Endodermal cell (in vitro differentiated cells): ENCODE measurements around the gene TEAD3. TPM values are rescaled to one million over a fixed set of nuclear protein-coding genes. Genes with fewer than 3 reads are reported as not detected.

ENCODE experiments used
- DNase-seq: peaks from one replicate; pipeline ENCODE4 v3.0.0-alpha.2; 2017
- H3K27ac ChIP-seq: 2 replicates; pipeline ENCODE4 v1.5.1; 2013; ENCODE audit warnings: mild to moderate bottlenecking, low read depth, low read length, moderate library complexity
- H3K27me3 ChIP-seq: 2 replicates; pipeline ENCODE4 v1.6.1; 2013; ENCODE audit warnings: mild to moderate bottlenecking, low read length, moderate library complexity; ENCODE audit not compliant: insufficient read depth, control insufficient read depth, poor library complexity, severe bottlenecking
- H3K36me3 ChIP-seq: 2 replicates; pipeline ENCODE4 v1.7.0; 2013; ENCODE audit warnings: mild to moderate bottlenecking, low read length, moderate library complexity; ENCODE audit not compliant: control insufficient read depth, insufficient read depth
- H3K4me1 ChIP-seq: one replicate; pipeline ENCODE4 v1.7.0; 2013; ENCODE audit warnings: low read length; ENCODE audit not compliant: control insufficient read depth, insufficient read depth
- H3K4me3 ChIP-seq: 2 replicates; pipeline ENCODE4 v1.5.1; 2013; ENCODE audit warnings: mild to moderate bottlenecking, low read length, moderate library complexity
- H3K9ac ChIP-seq: 2 replicates; pipeline ENCODE4 v1.6.1; 2013; ENCODE audit warnings: mild to moderate bottlenecking, low read length, moderate library complexity; ENCODE audit not compliant: poor library complexity, severe bottlenecking; ENCODE audit errors: extremely low read depth
- H3K9me3 ChIP-seq: 2 replicates; pipeline ENCODE4 v1.6.1; 2013; ENCODE audit warnings: mild to moderate bottlenecking, low read length, moderate library complexity; ENCODE audit not compliant: control insufficient read depth
- H3K27ac Mint-ChIP-seq: 2 replicates; pipeline ENCODE4 v1.8.0; 2020; ENCODE audit warnings: mixed read lengths
- H3K27me3 Mint-ChIP-seq: 2 replicates; pipeline ENCODE4 v1.8.0; 2021; ENCODE audit warnings: mild to moderate bottlenecking, mixed read lengths; ENCODE audit not compliant: insufficient read depth
- H3K36me3 Mint-ChIP-seq: 2 replicates; pipeline ENCODE4 v1.8.0; 2020; ENCODE audit warnings: low read depth, mixed read lengths
- H3K4me1 Mint-ChIP-seq: 2 replicates; pipeline ENCODE4 v1.8.0; 2020; ENCODE audit warnings: mixed read lengths
- H3K4me3 Mint-ChIP-seq: 2 replicates; pipeline ENCODE4 v1.8.0; 2020; ENCODE audit warnings: mild to moderate bottlenecking, moderate library complexity, mixed read lengths
- H3K9me3 Mint-ChIP-seq: 2 replicates; pipeline ENCODE4 v1.8.0; 2020; ENCODE audit warnings: mild to moderate bottlenecking, mixed read lengths
- CTCF ChIP-seq: fragments of 200-600 bp; sonication (generic); conservative IDR thresholded peaks from 2 replicates; pipeline ENCODE4 v1.5.0; 2021; ENCODE audit warnings: antibody characterized with exemption, mild to moderate bottlenecking
- WGBS, 2 experiments: methylation state at CpG; one replicate each; pipeline versions ENCODE4 v1.1.5 to v1.1.7; 2013; ENCODE audit warnings: missing lambda C conversion rate in 2 of 2, mixed read lengths in 1 of 2; ENCODE audit not compliant: insufficient coverage in 1 of 2, insufficient read length in 1 of 2; 5-methylcytosine and 5-hydroxymethylcytosine counted together
- total RNA-seq, 2 donors: library from RNA; stranded (reverse); fragmentation: NEBNext Ultra II Directional in 1 of 2; extraction: Animal tissue kit (Norgen Biotek cat#: 25700) in 1 of 2; gene quantifications; 2 replicates in 1 of 2; 3 replicates in 1 of 2; pipeline ENCODE4 v1.2.1, GENCODE V29; 2021

Gene TEAD3
- total RNA-seq, 2 donors from 2014 or later, result 22.7 to 29.2 TPM

GRCh38 chr6:35461270-35461669, 35.6 kb downstream of the TEAD3 start:
- TF ChIP-seq CTCF, result no peak
- H3K4me1 Mint-ChIP-seq, result peaks cover 7% of the 10 kb centered on the region
- H3K4me3 Mint-ChIP-seq, result no peak overlapping the region
- peaks cover 48% of the 10 kb centered on the region for H3K36me3 Mint-ChIP-seq
- no peaks in the 10 kb centered on the region for H3K9me3 ChIP-seq
- H3K9ac ChIP-seq, result no peak overlapping the region
- H3K4me3 ChIP-seq, result no peak overlapping the region
- WGBS, 2 experiments, result 79 to 90% methylated on average over 2 to 3 of the region's 3 CpGs
- H3K9me3 Mint-ChIP-seq, result no peaks in the 10 kb centered on the region
- no peak overlapping the region for H3K27ac Mint-ChIP-seq
- peaks cover 36% of the 10 kb centered on the region for H3K36me3 ChIP-seq
- DNase-seq, result no peak
- H3K27me3 ChIP-seq, result no peaks in the 10 kb centered on the region
- no peak overlapping the region for H3K27ac ChIP-seq
- no peaks in the 10 kb centered on the region for H3K4me1 ChIP-seq
- no peaks in the 10 kb centered on the region for H3K27me3 Mint-ChIP-seq

GRCh38 chr6:35457907-35458306, 39.0 kb downstream of the TEAD3 start:
- no peaks in the 10 kb centered on the region for H3K9me3 ChIP-seq
- Mint-ChIP-seq H3K4me3 (no peak overlapping the region), H3K9me3 (no peaks in the 10 kb centered on the region), H3K27me3 (peaks cover 8% of the 10 kb centered on the region), H3K36me3 (peaks cover 37% of the 10 kb centered on the region), H3K4me1 (peaks cover 16% of the 10 kb centered on the region), H3K27ac (no peak overlapping the region)
- H3K27me3 ChIP-seq, result no peaks in the 10 kb centered on the region
- peak; percentile 50 for DNase-seq
- H3K27ac ChIP-seq, result no peak overlapping the region
- H3K36me3 ChIP-seq, result peaks cover 25% of the 10 kb centered on the region
- no peak overlapping the region for H3K9ac ChIP-seq
- H3K4me3 ChIP-seq, result no peak overlapping the region
- peak; percentile 44 for TF ChIP-seq CTCF
- peaks cover 6% of the 10 kb centered on the region for H3K4me1 ChIP-seq
- 84 to 93% methylated on average over 2 to 4 of the region's 4 CpGs for WGBS, 2 experiments

- TF ChIP-seq CTCF, result no peak
- Mint-ChIP-seq H3K4me3 (peak overlapping the region; percentile 9), H3K27ac (no peak overlapping the region), H3K27me3 (peaks cover 24% of the 10 kb centered on the region), H3K4me1 (peaks cover 28% of the 10 kb centered on the region), H3K9me3 (no peaks in the 10 kb centered on the region), H3K36me3 (peaks cover 18% of the 10 kb centered on the region)
- Histone ChIP-seq H3K4me3 (no peak overlapping the region), H3K27me3 (no peaks in the 10 kb centered on the region), H3K9me3 (no peaks in the 10 kb centered on the region), H3K36me3 (peaks cover 17% of the 10 kb centered on the region), H3K27ac (no peak overlapping the region), H3K9ac (no peak overlapping the region), H3K4me1 (peaks cover 9% of the 10 kb centered on the region)
- DNase-seq, result no peak
- WGBS, 2 experiments, result 90 to 91% methylated on average over 9 of the region's 9 CpGs
These were observed 42.3 kb downstream of the TEAD3 start for GRCh38 chr6:35454391-35455110.
